HG02623 (cell line): ENCODE data around the gene UBLCP1.
"Not testable (repeated sequence)": the region's sequence is repeated elsewhere in the genome, so short reads cannot be mapped to it uniquely, and the experiment has no call there.

ENCODE experiments used
- ATAC-seq: cut with Tn5 transposase; IDR thresholded peaks from one replicate; pipeline ENCODE4 v1.9.1; 2021; ENCODE audit warnings: moderate library complexity; ENCODE audit not compliant: unreplicated experiment

UBLCP1 gene

DNA sequence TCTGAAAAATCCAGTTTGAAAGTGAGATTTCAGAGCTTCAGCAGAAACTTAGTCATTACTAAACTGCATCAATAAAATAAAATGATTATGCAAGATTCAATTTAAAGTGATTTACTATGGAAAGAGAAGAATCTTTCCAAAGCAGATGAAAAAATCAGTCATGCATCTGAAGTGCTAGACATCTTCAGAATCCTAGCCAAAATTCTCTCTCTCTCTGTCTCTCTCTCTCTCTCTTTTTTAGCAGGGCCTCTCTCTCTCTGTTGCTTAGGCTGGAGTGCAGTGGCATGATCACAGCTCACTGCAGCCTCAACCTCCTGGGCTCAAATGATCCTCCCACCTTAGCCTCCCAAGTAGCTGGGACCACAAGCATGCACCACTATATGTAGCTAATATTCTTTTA is 18.2 kb upstream of the UBLCP1 start:
- ATAC-seq: no peak

DNA sequence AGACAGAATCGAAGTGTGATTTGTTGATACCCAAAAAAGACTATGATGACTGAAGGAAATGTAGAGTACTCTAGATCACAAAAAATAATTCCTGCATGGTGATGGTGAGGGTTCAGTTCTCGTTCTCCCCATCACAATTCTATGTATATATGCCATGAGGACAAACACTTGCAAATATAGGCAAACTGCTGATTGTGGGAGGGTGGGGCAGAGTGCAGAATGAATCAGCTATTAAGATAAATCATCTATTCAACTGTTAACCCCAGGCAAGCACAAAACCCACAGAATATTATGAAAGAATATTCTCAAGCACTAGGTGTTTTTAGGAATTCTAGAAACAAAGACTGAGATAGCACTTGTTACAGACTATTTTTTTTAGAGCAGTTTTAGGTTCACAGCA is 13.9 kb upstream of the UBLCP1 start:
- no peak for ATAC-seq

DNA sequence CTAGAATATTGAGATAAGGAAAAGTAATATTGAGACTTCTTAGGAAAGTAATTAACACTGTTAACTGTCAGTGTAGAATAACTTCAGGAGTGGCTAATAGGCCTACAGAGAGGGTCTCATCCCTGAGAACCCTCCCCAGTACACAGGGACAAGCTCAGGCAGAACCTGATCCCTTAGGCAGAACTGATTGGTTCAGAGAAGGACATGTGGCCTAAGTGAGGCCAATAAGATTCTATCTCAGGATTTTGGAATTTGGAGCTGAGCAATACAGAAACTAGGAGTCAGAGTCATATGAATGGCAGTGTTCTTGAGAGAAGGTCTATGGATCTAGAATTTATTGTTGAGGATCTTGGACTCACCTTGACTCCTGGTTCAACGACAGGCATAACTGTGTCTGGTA is 10.9 kb upstream of the UBLCP1 start:
- no peak for ATAC-seq

GRCh38 chr5:159257007-159257406 is 6.1 kb upstream of the UBLCP1 start:
- no peak for ATAC-seq

- ATAC-seq: no peak
Measured at GRCh38 chr5:159257629-159258283, 5.3 kb upstream of the UBLCP1 start.

DNA sequence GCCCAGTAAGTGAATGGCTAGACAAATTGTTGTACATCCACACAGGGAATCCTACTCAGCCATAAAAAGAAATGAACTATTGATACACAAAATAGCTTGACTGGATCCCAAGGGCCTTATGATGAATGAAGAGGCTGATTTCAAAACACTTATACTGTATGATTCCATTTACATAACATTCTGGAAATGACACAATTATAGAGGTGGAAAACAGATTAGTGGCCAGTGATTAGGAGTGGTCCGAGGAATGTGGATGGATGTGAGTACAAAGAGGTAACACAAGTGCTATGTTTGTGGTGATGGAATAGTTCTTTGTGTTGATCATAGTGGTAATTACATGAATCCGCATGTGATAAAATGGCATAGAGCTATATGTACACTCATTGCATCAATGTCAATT is 4.7 kb upstream of the UBLCP1 start:
- ATAC-seq: no peak

DNA sequence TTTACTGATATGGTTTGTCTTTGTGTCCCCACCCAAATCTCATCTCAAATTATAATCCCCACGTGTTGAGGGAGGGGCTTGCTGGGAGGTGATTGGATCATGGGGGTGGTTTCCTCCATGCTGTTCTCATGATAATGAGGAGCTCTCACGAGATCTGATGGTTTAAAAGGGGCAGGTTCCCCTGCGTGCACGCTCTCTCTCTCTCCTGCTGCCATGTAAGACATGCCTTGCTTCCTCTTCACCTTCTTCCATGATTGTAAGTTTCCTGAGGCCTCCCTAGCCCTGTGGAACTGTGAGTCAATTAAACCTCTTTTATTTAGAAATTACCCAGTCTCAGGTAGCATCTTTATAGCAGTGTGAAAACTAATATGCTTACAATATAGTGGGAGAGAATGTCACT is 2.9 kb upstream of the UBLCP1 start:
- ATAC-seq: not testable (repeated sequence)

- peak; percentile 8 for ATAC-seq
Measured at GRCh38 chr5:159262472-159262858, 625 bp upstream of the UBLCP1 start.

DNA sequence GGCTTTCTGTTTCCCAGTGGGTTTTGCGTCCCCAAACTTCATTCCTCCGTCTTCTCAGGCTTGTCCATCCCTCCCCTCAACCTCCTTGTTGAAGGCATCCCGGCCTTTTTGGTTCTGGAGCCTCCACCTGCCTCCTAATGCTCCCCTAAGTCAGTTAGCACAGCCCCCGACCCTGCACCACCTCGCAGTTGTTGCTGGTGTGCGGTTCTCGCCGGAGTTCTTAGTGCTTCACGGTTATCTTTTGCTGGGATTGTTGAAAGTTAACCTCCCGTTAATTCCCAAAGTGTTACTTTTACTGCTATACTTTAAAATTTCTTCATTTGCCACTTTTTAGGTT is 447 bp downstream of the UBLCP1 start:
- ATAC-seq: peak; percentile 6

GRCh38 chr5:159266764-159267163 is 3.7 kb downstream of the UBLCP1 start:
- not testable (repeated sequence) for ATAC-seq

DNA sequence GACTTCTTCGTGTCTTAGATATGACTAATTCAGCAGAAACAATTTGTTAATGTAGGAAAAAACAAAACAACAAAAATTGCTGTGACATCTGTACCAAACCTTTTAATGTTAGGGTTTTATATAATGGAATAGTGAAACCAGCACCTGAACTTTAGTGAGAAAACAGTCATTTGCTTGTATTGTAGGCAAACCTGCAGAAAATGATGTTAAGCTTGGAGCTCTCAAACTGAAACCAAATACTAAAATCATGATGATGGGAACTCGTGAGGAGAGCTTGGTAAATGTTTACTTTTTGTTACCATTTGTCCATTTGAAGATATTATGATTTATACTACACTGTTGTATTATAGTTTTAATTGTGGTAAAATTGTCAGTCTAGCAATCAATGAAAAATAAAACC is 6.6 kb downstream of the UBLCP1 start:
- no peak for ATAC-seq

DNA sequence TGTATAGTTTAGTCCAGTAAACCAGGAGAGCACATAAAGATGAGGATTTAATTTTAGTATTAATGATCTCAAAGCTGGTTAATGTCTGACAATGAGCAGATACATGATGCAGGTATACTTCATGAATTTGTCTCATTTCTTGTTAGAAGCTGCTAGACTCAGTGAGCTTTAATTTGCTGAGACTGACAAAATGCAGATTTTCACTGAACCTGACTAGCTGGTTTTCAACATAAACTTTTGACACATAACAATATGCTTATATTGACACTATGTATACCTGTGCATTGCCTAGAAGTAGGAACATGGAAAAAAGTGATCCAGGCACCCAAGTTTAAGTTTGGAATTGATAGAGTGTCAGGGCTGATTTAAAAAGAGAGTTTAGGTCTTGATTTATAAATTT is 10.8 kb downstream of the UBLCP1 start:
- ATAC-seq: no peak

DNA sequence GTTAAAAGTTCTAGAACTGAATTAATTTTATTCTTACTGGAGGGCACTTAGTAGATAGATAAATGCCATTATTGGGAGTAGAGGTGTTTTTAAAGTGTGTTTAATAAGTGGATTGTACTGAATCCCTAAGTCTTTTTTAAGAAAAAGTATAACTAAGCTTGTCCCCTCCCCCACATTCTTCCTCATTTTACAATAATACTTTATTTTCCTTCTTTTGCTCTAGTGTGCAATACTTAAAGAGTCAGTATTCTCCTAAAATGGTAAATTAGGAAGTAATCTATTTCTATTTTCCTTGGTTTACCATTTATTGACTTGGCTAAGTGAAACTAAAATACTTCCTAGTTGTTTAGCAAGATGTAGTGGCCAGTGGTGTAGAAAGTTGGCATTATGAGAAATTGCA is 11.6 kb downstream of the UBLCP1 start:
- ATAC-seq: no peak

- no peak for ATAC-seq
Measured at GRCh38 chr5:159286420-159287035, 23.4 kb downstream of the UBLCP1 start.

DNA sequence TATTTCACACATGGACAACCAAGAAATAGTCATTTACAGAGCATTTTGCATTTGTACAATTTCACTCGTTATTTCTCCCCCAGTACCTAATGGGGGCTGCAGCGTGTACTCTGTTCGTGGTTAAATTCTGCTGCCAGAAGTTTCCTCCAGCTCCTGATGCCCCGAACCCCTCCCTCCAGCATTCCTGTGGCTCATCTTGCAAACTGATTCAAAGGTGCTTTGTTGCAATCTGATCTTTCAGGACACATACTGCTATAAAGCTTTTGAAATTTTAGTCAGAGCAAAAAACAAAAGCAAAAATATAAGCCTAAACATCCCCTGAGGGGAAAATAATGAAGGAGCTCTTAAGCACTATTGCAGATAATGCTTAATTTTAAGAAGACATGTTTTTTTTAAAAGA is 27.7 kb downstream of the UBLCP1 start:
- ATAC-seq: no peak

DNA sequence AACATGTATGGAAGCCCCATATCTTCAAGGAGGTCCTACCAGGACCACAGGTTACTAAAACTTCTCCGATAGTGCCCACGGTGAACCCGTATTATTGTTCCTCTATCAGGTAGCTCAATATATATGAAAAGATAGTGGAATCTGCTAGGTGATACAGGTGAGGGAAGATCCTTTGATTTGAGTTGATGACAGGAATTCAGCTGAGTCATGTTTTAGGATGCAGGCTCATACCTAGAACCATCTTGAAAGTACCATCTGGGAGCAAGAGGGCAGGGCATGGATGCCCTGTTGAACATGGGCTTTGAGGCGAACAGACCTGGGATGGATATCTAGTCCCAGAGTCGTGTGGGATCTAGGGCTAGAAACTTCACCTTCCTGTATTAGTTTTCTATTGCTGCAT is 31.8 kb downstream of the UBLCP1 start:
- ATAC-seq: no peak

DNA sequence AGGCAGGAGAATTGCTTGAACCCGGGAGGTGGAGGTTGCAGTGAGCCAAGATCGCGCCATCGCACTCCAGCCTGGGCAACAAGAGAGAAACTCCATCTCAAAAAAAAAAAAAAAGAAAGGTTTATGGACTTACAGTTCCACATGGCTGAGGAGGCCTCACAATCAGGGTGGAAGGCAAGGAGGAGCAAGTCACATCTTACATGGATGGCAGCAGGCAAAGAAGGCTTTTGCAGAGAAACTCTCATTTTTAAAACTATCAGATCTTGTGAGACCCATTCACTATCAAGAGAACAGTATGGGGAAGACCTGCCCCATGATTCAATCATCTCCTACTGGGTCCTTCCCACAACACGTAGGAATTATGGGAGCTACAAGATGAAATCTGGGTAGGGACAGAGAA is 34.2 kb downstream of the UBLCP1 start:
- not testable (repeated sequence) for ATAC-seq

DNA sequence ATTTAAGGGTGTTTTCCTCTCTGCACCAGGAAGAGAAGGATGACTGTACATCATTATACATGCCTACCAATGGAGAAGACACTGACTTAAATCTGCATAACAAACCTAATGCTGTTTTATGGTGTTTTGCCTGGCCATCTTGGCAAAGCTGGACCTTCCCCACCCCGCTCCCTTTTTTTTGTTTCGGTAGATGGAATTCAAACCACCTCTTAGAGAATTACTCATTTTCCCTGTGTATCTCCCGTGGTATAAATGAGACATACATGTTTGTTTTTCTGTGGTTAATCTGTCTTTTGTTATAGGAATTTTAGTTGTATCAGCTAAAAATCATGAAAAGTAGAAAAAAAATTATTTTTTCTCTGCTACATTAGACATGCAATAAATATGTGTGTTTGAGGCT is 38.4 kb downstream of the UBLCP1 start:
- no peak for ATAC-seq

- ATAC-seq: not testable (repeated sequence)
Measured at GRCh38 chr5:159301929-159302860, 39.1 kb downstream of the UBLCP1 start.

DNA sequence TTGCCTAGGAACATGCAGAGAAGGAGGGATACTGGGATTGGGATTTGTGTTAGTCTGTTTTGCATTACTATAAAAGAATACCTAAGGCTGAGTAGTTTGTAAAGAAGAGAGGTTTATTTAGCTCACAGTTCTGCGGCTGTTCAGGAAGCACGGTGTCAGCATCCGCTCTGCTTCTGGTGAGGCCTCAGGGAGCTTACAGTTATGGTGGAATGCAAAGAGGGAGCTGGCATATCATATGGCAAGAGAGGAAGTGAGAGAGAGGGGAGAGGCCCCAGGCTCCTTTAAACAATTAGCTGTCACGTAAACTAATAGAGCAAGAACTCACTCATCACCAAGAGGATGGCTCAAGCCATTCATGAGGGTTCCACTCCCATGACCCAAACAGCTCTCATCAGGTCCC is 40.2 kb downstream of the UBLCP1 start:
- ATAC-seq: no peak

- no peak for ATAC-seq
Measured at GRCh38 chr5:159304961-159305595, 42.0 kb downstream of the UBLCP1 start.
